Activated CD4-positive, alpha-beta memory T cell treated with anti-CD3 and anti-CD28 coated beads for 36 hours (primary cell): Measurements from ENCODE around the gene GPRIN3. TPM values are rescaled to one million over a fixed set of nuclear protein-coding genes. Genes with fewer than 3 reads are reported as not detected.

ENCODE experiments used
- CTCF ChIA-PET: fragments of 350-600 bp; sonication (Branson Sonifier 250); formaldehyde crosslinking; loops from one replicate; lab custom pipeline; 2021; ENCODE audit warnings: antibody characterized with exemption, inconsistent platforms; lab: Charles Lee
- POLR2A ChIA-PET: fragments of 350-600 bp; sonication (Branson Sonifier 250); formaldehyde crosslinking; loops from one replicate; lab custom pipeline; 2021; ENCODE audit warnings: antibody characterized with exemption; lab: Charles Lee
- DNase-seq: peaks from one replicate; pipeline ENCODE4 v3.0.0-alpha.2; 2020
- H3K27ac Mint-ChIP-seq: one replicate; pipeline ENCODE4 v1.8.0; 2021; ENCODE audit warnings: mixed read lengths
- H3K27me3 Mint-ChIP-seq: one replicate; pipeline ENCODE4 v1.8.0; 2021; ENCODE audit warnings: mixed read lengths
- H3K36me3 Mint-ChIP-seq: one replicate; pipeline ENCODE4 v1.8.0; 2021; ENCODE audit warnings: mixed read lengths
- H3K4me1 Mint-ChIP-seq: one replicate; pipeline ENCODE4 v1.8.0; 2021; ENCODE audit warnings: low read depth, mixed read lengths
- H3K4me3 Mint-ChIP-seq: one replicate; pipeline ENCODE4 v1.8.0; 2021; ENCODE audit warnings: mild to moderate bottlenecking, mixed read lengths
- H3K9me3 Mint-ChIP-seq: one replicate; pipeline ENCODE4 v1.8.0; 2021; ENCODE audit warnings: mixed read lengths
- intact Hi-C: fragments of 100-400 bp; cut with micrococcal nuclease; formaldehyde crosslinking; loops from one replicate; pipeline ENCODE4 v1.15.1; 2023
- total RNA-seq, 2 experiments: library from RNA; stranded (reverse); gene quantifications; one replicate each; pipeline ENCODE4 v1.2.3, GENCODE V29; 2021

GPRIN3 gene
- total RNA-seq, 2 experiments from 2014 or later = 20.0 to 22.7 TPM

DNA sequence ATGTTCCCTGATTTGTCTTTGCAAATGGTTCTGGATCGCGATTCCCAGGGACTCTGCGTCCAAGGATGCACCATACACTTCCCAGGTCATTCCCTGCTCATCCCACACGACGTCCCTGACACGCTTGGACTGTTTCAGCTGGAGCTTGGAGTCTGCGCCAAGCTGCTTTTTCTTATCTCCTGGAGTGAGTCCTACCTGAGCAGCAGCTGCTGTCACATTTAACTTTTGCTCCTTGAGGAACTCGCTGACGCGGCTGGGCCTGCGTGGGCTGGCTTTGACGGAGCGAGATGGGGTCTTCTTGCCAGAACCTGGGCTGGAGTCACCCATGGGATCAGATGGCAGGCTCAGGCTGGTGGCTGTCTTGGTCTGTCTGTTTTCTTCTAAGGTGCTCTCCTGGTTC is 59.6 kb downstream of the GPRIN3 start:
- no peak for DNase-seq
- H3K4me1 Mint-ChIP-seq = peaks cover 76% of the 10 kb centered on the region
- peaks cover 28% of the 10 kb centered on the region for H3K36me3 Mint-ChIP-seq
- ChIA-PET POLR2A (no interaction called here), CTCF (interaction anchor here (0.8 to 1.6 kb wide), 3 partner anchors 10 to 186 kb away, joined by 3 to 5 read pairs (median 3); no protein-coding TSS in a partner anchor)
- H3K9me3 Mint-ChIP-seq = no peaks in the 10 kb centered on the region
- intact Hi-C loops = no loop called here
- H3K4me3 Mint-ChIP-seq = no peak overlapping the region
- no peak overlapping the region for H3K27ac Mint-ChIP-seq
- H3K27me3 Mint-ChIP-seq = no peaks in the 10 kb centered on the region

DNA sequence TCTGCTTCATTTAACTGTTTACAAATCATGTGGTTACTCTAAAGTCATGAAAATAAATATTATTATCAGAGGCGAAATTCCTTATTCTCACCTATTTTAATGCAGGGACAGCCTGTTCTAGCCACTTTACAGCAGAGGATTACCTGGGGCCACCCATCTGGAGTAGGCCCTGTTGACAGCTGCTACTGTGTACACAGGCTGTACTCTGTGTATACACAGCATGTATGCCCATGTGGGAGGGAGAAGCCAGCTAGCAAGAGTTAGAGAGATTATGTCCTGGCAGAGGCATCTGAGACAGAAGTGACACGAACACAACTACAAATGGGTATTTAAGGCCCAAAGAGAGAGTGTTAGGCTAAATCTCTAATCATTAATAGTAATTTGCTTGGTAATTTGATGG is 62.1 kb downstream of the GPRIN3 start:
- intact Hi-C loops = no loop called here
- Mint-ChIP-seq H3K36me3 (peaks cover 31% of the 10 kb centered on the region), H3K4me3 (no peak overlapping the region), H3K9me3 (no peaks in the 10 kb centered on the region), H3K4me1 (peaks cover 64% of the 10 kb centered on the region), H3K27ac (peak overlapping the region; percentile 18), H3K27me3 (no peaks in the 10 kb centered on the region)
- ChIA-PET CTCF (interaction anchor here (0.9 to 2.0 kb wide), 4 partner anchors 15 to 193 kb away, joined by 3 to 7 read pairs (median 4); no protein-coding TSS in a partner anchor), POLR2A (interaction anchor here (1.2 kb wide), 1 partner anchor 13 kb away, joined by 3 read pairs; no protein-coding TSS in a partner anchor)
- DNase-seq = no peak

DNA sequence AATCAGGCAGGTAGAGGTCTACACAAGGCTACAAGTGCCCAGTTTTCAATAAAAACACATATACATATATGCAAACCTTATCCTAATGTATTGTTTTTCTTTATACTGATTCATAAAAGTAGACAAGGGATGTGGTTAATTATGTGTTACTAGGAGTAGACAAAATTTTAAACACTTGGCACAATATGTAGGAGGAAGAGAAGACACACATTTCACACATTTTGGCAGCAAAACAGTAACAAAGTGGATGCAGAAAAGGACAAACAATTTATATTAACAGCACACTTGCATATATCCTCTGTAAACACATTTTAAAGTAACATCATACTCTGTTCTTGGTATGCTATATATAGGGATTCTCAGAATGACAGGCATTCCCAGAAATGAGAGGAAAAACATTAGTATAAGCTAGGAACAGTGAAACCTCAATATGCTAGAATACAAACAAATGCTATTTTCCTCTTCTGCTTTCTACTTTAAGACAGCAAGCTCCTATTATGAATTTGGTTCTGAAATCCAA is 63.8 kb downstream of the GPRIN3 start:
- H3K4me3 Mint-ChIP-seq = no peak overlapping the region
- DNase-seq = no peak
- H3K9me3 Mint-ChIP-seq = no peaks in the 10 kb centered on the region
- intact Hi-C loops = loop anchor here (1.0 to 2.0 kb wide), 3 partner anchors 13 to 56 kb away; no protein-coding TSS in a partner anchor
- ChIA-PET POLR2A (interaction anchor here (0.6 to 1.1 kb wide), 2 partner anchors 46 to 51 kb away, joined by 3 read pairs; no protein-coding TSS in a partner anchor), CTCF (interaction anchor here (1.1 to 3.9 kb wide), 2 partner anchors 11 to 18 kb away, joined by 3 to 20 read pairs; no protein-coding TSS in a partner anchor)
- H3K27ac Mint-ChIP-seq = peak overlapping the region; percentile 70
- peaks cover 20% of the 10 kb centered on the region for H3K36me3 Mint-ChIP-seq
- peaks cover 53% of the 10 kb centered on the region for H3K4me1 Mint-ChIP-seq
- no peaks in the 10 kb centered on the region for H3K27me3 Mint-ChIP-seq

DNA sequence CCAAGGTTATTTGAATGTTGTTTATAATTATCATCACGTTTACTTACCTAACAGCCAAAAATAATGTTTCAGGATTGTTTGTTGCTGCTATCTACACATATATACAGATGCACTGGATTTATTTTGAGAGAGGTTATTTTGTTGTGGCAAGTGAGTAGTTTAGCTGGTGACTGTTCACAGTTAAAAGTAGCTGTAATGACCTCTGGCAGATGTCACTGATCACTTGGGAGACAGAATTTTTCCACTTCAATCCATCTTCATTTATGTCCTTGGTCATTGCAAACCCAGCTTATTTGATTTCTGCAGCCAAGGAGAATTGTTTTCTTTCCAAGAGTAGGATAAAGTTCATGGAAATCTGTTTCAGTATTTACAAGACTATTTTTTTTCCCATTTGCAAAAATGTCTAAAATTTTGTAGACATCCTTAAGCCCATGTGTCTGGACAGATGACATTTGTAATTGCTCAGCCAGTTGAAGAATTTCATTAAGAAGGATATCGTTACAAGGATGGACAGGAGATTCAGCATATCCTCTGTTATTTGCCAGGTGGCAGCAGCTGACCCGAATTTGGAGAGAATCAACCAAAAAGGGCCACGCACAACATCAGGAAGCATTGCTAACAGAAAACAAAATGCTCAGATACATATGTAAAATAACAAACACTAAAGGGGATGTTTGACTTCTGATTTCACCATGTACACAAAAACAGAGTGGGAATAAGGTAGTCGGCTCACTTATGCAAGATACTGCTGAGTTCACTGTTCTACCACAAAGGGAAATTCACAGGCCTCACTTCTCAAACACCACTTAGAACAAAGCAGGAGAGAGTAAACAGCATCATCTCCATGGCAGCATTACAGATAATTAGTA is 64.5 kb downstream of the GPRIN3 start:
- no peaks in the 10 kb centered on the region for H3K9me3 Mint-ChIP-seq
- ChIA-PET POLR2A (interaction anchor here (1.0 kb wide), 1 partner anchor 53 kb away, joined by 4 read pairs; no protein-coding TSS in a partner anchor), CTCF (interaction anchor here (0.7 to 3.9 kb wide), 5 partner anchors 12 to 192 kb away, joined by 3 to 20 read pairs (median 4); no protein-coding TSS in a partner anchor)
- H3K4me3 Mint-ChIP-seq = no peak overlapping the region
- intact Hi-C loops = loop anchor here (1.0 to 2.0 kb wide), 2 partner anchors 14 to 52 kb away; no protein-coding TSS in a partner anchor
- H3K4me1 Mint-ChIP-seq = peaks cover 51% of the 10 kb centered on the region
- no peaks in the 10 kb centered on the region for H3K27me3 Mint-ChIP-seq
- peak overlapping the region; percentile 70 for H3K27ac Mint-ChIP-seq
- DNase-seq = no peak
- H3K36me3 Mint-ChIP-seq = peaks cover 17% of the 10 kb centered on the region

DNA sequence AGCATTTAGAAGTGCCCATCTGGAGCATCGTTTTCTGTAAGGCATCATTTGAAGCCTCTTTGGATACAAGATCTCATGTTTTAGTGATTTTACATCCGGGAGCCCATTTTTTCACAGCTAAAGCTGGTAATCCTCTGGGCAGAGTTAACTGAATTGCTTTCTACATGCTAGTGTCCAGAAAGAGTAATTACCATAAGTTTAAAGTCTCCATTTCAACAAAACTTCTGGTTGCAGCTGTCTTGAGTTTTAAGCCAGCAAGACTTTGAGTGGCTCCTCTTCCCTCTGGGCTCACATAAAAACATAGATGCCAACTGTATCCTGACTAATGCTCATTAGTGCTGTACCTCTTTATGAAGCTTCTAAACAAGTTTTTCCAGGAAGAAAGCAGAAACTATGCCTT is 65.4 kb downstream of the GPRIN3 start:
- ChIA-PET POLR2A (interaction anchor here (1.0 kb wide), 1 partner anchor 54 kb away, joined by 4 read pairs; no protein-coding TSS in a partner anchor), CTCF (interaction anchor here (1.0 to 3.9 kb wide), 4 partner anchors 9 to 193 kb away, joined by 4 to 20 read pairs (median 8); no protein-coding TSS in a partner anchor)
- Mint-ChIP-seq H3K4me1 (peaks cover 42% of the 10 kb centered on the region), H3K27me3 (no peaks in the 10 kb centered on the region), H3K9me3 (no peaks in the 10 kb centered on the region), H3K4me3 (no peak overlapping the region), H3K27ac (no peak overlapping the region), H3K36me3 (peaks cover 8% of the 10 kb centered on the region)
- DNase-seq = no peak
- intact Hi-C loops = loop anchor here (2.0 kb wide), 1 partner anchor 15 kb away; no protein-coding TSS in a partner anchor

DNA sequence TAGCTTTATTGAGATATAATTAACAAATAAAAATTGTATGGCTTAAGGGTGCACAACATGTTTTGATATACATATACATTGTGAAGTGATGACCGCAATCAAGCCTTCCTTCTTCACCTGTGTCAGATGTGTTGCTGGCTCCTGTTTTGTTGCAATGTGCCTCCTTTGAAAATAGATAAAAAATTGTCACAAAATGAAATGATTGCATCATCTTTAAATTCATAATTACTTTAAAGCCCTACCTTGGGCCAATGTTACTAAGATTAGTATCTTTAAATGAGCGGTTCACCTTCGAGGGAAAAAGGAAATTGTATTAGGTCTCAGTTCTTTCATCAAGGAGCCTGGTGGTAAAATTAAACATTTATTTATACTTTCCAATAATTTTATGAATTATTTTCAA is 77.3 kb downstream of the GPRIN3 start:
- POLR2A ChIA-PET = no interaction called here
- Mint-ChIP-seq H3K27me3 (no peaks in the 10 kb centered on the region), H3K36me3 (no peaks in the 10 kb centered on the region), H3K27ac (no peak overlapping the region), H3K4me3 (no peak overlapping the region), H3K4me1 (peaks cover 7% of the 10 kb centered on the region), H3K9me3 (peaks cover 5% of the 10 kb centered on the region)
- CTCF ChIA-PET = interaction anchor here (0.8 kb wide), 1 partner anchor 25 kb away, joined by 4 read pairs; no protein-coding TSS in a partner anchor
- DNase-seq = no peak
- intact Hi-C loops = no loop called here

DNA sequence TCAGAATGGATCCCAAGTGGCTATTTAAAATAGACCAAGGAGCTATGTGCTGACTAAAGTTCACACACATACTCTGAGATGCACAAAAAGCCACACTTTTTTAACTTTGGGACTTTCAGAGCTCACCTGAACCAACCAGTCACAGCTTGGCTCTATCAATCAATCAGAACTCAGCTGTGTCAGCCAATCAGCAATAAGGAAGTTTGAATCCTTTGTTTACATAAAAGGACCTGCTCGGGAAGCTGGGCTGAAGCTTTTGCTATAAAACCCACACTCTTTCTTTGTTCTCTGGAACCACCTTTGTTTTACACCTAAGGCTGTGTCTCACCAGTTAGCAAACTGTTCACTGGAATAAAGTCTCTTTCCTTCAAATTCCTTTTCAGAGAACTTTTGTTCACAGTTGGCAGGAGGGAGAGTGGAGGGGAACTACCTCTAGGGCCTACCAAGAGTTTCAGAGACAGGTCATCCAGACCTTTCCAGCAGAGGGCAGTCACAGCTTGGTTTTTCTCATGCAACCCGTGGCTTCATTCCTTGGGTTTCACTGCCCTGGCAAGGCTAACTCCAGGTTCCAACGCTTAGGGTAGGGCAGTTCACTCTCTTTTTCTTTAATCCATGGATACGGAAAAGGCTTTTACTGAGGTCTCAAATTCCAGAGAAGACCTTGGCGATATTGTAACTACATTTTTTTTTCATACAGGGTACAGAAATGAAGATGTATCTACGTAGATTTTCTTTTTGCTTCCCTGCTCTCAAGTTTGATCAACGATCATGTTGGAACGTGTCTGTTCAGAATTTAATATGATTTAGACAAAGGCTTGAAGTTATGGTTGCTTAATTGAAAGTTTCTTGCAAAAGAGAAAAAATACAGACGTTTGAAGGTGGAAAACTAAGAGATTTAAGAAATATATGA is 80.7 kb downstream of the GPRIN3 start:
- DNase-seq = peak; percentile 82

DNA sequence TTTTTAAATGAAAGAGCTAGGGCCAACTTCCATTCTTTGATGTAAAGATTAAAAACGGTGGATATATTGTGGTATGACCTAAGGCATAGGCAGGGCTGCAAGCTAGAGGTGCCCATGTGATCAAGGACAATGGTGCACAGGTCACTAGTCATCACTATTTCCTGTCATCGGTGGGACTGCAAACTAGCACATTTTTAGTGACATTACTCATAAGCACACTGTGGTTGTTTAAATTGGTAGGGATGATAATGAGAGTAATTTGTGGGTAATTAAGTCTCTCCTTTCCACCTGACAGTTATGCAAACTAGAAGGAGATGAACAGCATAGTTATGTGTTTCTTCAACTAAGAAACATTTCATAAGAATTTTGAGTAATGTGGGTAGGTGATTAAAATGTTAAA is 85.4 kb downstream of the GPRIN3 start:
- POLR2A ChIA-PET = no interaction called here
- Mint-ChIP-seq H3K9me3 (no peaks in the 10 kb centered on the region), H3K4me3 (no peak overlapping the region), H3K27me3 (peaks cover 2% of the 10 kb centered on the region), H3K27ac (no peak overlapping the region), H3K4me1 (peaks cover 17% of the 10 kb centered on the region), H3K36me3 (no peaks in the 10 kb centered on the region)
- intact Hi-C loops = loop anchor here (1.0 to 10.0 kb wide), 2 partner anchors 84 to 397 kb away; no protein-coding TSS in a partner anchor
- CTCF ChIA-PET = interaction anchor here (1.6 kb wide), 1 partner anchor 214 kb away, joined by 3 read pairs; no protein-coding TSS in a partner anchor
- peak; percentile 22 for DNase-seq

More for the DNA sequence above, 80.7 kb downstream of the GPRIN3 start:
- CTCF ChIA-PET = interaction anchor here (0.6 to 4.7 kb wide), 54 partner anchors 9 to 676 kb away, joined by 3 to 76 read pairs (median 4); partner anchors contain the start of genes GPRIN3 and MMRN1
- intact Hi-C loops = loop anchor here (1.0 to 10.0 kb wide), 7 partner anchors 68 to 675 kb away; no protein-coding TSS in a partner anchor
- Mint-ChIP-seq H3K36me3 (no peaks in the 10 kb centered on the region), H3K4me1 (peaks cover 16% of the 10 kb centered on the region), H3K9me3 (no peaks in the 10 kb centered on the region), H3K27me3 (peaks cover 2% of the 10 kb centered on the region), H3K4me3 (peak overlapping the region; percentile 57), H3K27ac (no peak overlapping the region)
- POLR2A ChIA-PET = no interaction called here

DNA sequence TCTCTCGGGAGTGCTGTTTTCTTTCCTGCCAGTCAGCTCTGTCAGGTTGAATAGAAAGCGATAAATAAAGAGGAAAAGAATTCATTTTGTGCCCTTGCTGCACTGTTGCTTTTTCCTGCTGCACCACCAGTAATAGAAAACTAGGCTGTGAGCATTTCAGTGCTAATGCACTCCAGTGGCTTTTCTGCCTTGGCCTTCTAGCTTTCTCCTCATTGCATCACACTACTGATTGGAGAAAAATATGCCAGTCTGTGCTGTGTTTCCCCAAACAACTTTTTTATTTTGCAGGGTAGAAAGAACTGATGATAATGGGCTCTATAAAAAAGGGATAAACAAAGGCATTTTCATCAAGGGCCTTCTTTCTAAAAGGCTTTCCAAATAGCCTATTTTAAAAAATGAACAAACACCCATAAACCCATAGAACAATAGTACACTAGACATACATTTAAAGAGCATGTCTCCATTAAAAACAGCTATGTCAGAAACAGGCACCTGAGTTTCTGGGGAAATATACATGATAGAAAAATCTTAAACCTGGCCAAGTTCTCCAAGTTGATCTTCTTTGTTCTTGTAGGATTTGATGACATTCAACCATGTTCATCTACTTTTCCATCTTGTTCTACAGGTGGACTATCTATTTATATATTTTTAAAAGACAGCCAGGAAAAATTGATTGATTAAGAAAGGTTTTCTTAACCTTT is 86.3 kb downstream of the GPRIN3 start:
- Mint-ChIP-seq H3K27ac (no peak overlapping the region), H3K9me3 (no peaks in the 10 kb centered on the region), H3K36me3 (no peaks in the 10 kb centered on the region), H3K4me1 (peaks cover 11% of the 10 kb centered on the region), H3K27me3 (peaks cover 2% of the 10 kb centered on the region), H3K4me3 (no peak overlapping the region)
- intact Hi-C loops = loop anchor here (10.0 kb wide), 1 partner anchor 397 kb away; no protein-coding TSS in a partner anchor
- ChIA-PET CTCF (interaction anchor here (1.6 kb wide), 1 partner anchor 215 kb away, joined by 3 read pairs; no protein-coding TSS in a partner anchor), POLR2A (no interaction called here)
- no peak for DNase-seq

DNA sequence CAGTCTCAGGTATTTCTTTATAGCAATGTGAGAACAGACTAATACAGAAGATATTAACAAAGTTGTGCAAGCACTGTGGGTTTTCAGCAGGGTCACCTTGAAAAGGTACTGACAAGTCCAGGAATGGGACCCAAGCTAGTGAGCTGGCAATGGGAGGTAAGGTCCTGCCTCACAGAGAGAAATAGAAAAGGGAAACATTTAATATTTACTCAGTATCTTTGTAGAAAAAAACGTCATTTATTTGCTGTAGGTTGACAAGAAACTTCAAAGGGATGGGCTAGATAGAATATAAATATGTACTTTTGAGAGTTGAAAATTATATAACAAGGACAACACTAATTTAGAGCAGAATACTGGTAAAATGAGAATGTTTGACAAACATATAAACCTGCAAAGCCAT is 89.0 kb downstream of the GPRIN3 start:
- DNase-seq = no peak
- Mint-ChIP-seq H3K27ac (no peak overlapping the region), H3K27me3 (peaks cover 4% of the 10 kb centered on the region), H3K36me3 (no peaks in the 10 kb centered on the region), H3K4me1 (peaks cover 11% of the 10 kb centered on the region), H3K4me3 (no peak overlapping the region), H3K9me3 (no peaks in the 10 kb centered on the region)
- CTCF ChIA-PET = interaction anchor here (2.4 kb wide), 1 partner anchor 8 kb away, joined by 15 read pairs; no protein-coding TSS in a partner anchor
- POLR2A ChIA-PET = no interaction called here
- intact Hi-C loops = no loop called here
